HG03108 (cell line): ENCODE data around the gene WDR88.

Experiments used
- ATAC-seq: cut with Tn5 transposase; IDR thresholded peaks from one replicate; pipeline ENCODE4 v1.9.1; 2021; ENCODE audit warnings: moderate library complexity; ENCODE audit not compliant: unreplicated experiment

WDR88 gene

GRCh38 chr19:33196446-33197193, 64.7 kb downstream of the WDR88 start:
- ATAC-seq, result no peak

GRCh38 chr19:33197591-33198000, 65.7 kb downstream of the WDR88 start:
- ATAC-seq, result no peak

GRCh38 chr19:33198169-33198568, 66.3 kb downstream of the WDR88 start:
- no peak for ATAC-seq

- no peak for ATAC-seq
Measured at GRCh38 chr19:33199441-33200265, 67.7 kb downstream of the WDR88 start.

- ATAC-seq, result no peak
Measured at GRCh38 chr19:33201473-33201872, 69.6 kb downstream of the WDR88 start.

- ATAC-seq, result no peak
Measured at GRCh38 chr19:33201886-33202545, 70.1 kb downstream of the WDR88 start.

- no peak for ATAC-seq
Measured at GRCh38 chr19:33202546-33203507, 70.9 kb downstream of the WDR88 start.

- no peak for ATAC-seq
Measured at GRCh38 chr19:33203529-33203928, 71.6 kb downstream of the WDR88 start.

GRCh38 chr19:33204136-33204973, 72.4 kb downstream of the WDR88 start:
- ATAC-seq, result no peak

- no peak for ATAC-seq
Measured at GRCh38 chr19:33205110-33205509, 73.2 kb downstream of the WDR88 start.

GRCh38 chr19:33205531-33206260, 73.8 kb downstream of the WDR88 start:
- no peak for ATAC-seq

- ATAC-seq, result no peak
Measured at GRCh38 chr19:33206261-33207039, 74.5 kb downstream of the WDR88 start.

GRCh38 chr19:33207040-33207620, 75.2 kb downstream of the WDR88 start:
- ATAC-seq, result no peak

GRCh38 chr19:33207903-33208302, 76.0 kb downstream of the WDR88 start:
- ATAC-seq, result no peak

GRCh38 chr19:33208371-33208895, 76.5 kb downstream of the WDR88 start:
- ATAC-seq, result no peak

- no peak for ATAC-seq
Measured at GRCh38 chr19:33208904-33209849, 77.3 kb downstream of the WDR88 start.
